ENCODE measurements around the gene LZTR1.
"Not testable (repeated sequence)": the region's sequence is repeated elsewhere in the genome, so short reads cannot be mapped to it uniquely, and the experiment has no call there.

DNA sequence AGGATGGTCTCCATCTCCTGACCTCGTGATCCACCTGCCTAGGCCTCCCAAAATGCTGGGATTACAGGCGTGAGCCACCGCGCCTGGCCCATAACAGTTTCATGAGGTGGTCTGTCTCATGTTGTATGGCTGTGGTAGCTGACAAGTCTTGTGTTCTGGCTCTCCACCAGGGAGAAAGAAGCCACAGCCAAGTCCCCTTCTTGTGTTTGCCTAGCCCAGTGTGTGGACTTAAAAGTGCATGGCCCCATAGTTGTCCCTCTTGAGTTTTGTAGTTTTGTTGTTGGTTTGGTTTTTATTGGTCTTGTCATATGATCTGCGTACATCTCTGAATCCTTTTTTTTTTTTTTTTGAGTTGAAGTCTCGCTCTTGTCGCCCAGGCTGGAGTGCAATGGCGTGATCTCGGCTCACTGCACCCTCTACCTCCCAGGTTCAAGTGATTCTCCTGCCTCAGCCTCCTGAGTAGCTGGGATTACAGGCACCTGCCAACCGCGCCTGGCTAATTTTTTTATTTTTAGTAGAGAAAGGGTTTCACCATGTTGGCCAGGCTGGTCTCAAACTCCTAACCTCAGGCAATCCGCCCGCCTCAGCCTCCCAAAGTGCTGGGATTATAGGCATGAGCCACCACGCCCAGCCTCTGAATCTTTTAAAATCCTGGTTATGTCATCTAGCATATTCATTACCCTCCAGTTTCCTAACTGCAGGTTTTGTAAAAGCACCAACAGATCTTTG lies 42.5 kb upstream of the LZTR1 start:
- TF ChIP-seq, protein P1, sequence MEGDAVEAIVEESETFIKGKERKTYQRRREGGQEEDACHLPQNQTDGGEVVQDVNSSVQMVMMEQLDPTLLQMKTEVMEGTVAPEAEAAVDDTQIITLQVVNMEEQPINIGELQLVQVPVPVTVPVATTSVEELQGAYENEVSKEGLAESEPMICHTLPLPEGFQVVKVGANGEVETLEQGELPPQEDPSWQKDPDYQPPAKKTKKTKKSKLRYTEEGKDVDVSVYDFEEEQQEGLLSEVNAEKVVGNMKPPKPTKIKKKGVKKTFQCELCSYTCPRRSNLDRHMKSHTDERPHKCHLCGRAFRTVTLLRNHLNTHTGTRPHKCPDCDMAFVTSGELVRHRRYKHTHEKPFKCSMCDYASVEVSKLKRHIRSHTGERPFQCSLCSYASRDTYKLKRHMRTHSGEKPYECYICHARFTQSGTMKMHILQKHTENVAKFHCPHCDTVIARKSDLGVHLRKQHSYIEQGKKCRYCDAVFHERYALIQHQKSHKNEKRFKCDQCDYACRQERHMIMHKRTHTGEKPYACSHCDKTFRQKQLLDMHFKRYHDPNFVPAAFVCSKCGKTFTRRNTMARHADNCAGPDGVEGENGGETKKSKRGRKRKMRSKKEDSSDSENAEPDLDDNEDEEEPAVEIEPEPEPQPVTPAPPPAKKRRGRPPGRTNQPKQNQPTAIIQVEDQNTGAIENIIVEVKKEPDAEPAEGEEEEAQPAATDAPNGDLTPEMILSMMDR (IDR thresholded peaks at IDR 0.05): not testable (repeated sequence)
- TF ChIP-seq EHF (CRISPR knock-in tag; IDR thresholded peaks at IDR 0.05); POLR2A (IDR thresholded peaks at IDR 0.05; ENCODE audit: low read length); NR3C1 (IDR thresholded peaks at IDR 0.05); HOXA7 (CRISPR knock-in tag; IDR thresholded peaks at IDR 0.05): not testable (repeated sequence)
- TF ChIP-seq, protein P2, sequence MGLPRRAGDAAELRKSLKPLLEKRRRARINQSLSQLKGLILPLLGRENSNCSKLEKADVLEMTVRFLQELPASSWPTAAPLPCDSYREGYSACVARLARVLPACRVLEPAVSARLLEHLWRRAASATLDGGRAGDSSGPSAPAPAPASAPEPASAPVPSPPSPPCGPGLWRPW (IDR thresholded peaks at IDR 0.05): not testable (repeated sequence)
- TF ChIP-seq, protein P3, sequence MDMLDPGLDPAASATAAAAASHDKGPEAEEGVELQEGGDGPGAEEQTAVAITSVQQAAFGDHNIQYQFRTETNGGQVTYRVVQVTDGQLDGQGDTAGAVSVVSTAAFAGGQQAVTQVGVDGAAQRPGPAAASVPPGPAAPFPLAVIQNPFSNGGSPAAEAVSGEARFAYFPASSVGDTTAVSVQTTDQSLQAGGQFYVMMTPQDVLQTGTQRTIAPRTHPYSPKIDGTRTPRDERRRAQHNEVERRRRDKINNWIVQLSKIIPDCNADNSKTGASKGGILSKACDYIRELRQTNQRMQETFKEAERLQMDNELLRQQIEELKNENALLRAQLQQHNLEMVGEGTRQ (IDR thresholded peaks at IDR 0.05): not testable (repeated sequence)

Measured in A549 (cell line).